Measurements from ENCODE around the gene MEGF9.
A peak's percentile ranks its signal among the peaks of the same experiment; 100 is the strongest.

The MEGF9 gene

DNA sequence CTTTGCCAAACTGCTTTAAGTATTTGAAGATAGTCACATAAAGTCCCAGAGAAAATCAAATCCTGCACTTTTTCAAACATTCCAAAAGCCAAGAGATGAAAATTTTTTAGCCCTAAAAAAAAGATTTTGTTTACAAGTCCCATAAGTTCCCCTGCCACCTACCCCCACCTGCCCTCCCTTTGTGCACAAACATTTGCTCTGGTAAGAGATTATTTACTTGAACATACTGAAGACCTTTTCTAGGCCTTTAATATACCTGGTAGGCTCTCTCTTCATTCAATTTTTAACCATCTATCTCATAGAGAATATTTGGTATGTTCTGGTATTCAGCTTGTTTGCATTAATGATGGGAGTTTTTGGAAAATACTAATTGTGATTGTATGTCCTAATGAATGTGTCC, 50.3 kb downstream of the MEGF9 start:
- Histone ChIP-seq H3K27ac (replicated peaks) (no peak overlapping the region), H3K27me3 (ENCODE audit: insufficient read depth, poor library complexity, severe bottlenecking) (no peaks in the 10 kb centered on the region), H3K4me3 (replicated peaks; ENCODE audit: insufficient read depth, low read length) (no peak overlapping the region)
- TF ChIP-seq REST (IDR thresholded peaks at IDR 0.05; ENCODE audit: insufficient replicate concordance, low read depth) (no peak), GABPA (IDR thresholded peaks at IDR 0.05; ENCODE audit: low read depth) (no peak), SPI1 (IDR thresholded peaks at IDR 0.05; ENCODE audit: borderline replicate concordance, low read depth) (no peak), POLR2AphosphoS5 (IDR thresholded peaks at IDR 0.05; ENCODE audit: low read depth) (no peak)
- TF ChIP-seq, protein P1, sequence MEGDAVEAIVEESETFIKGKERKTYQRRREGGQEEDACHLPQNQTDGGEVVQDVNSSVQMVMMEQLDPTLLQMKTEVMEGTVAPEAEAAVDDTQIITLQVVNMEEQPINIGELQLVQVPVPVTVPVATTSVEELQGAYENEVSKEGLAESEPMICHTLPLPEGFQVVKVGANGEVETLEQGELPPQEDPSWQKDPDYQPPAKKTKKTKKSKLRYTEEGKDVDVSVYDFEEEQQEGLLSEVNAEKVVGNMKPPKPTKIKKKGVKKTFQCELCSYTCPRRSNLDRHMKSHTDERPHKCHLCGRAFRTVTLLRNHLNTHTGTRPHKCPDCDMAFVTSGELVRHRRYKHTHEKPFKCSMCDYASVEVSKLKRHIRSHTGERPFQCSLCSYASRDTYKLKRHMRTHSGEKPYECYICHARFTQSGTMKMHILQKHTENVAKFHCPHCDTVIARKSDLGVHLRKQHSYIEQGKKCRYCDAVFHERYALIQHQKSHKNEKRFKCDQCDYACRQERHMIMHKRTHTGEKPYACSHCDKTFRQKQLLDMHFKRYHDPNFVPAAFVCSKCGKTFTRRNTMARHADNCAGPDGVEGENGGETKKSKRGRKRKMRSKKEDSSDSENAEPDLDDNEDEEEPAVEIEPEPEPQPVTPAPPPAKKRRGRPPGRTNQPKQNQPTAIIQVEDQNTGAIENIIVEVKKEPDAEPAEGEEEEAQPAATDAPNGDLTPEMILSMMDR (IDR thresholded peaks at IDR 0.05; ENCODE audit: insufficient read depth, low read length): no peak
- DNase-seq (ENCODE audit: low read depth in 1 of 2, low spot score in 1 of 2): no peak

DNA sequence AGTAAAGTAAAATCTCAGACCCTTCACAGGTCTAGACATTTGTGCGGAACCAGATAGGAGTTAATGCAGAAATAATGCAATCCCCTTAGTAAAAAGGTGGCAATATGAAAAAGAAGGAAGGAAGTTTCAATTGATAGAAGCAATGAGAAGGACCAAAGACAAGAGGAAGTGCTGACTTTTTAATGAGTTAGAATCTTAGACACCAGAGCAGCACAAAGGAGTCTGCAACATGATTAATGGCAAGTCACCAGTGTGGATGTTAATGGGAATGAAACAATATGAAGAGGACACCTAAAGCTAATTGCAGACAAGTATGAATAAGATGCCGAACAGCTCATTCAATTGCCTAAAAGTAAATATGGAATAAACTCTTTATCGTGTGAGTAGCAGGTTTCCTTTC, 50.9 kb downstream of the MEGF9 start:
- no peak overlapping the region for H3K27ac ChIP-seq (replicated peaks)
- no peaks in the 10 kb centered on the region for H3K27me3 ChIP-seq (ENCODE audit: insufficient read depth, poor library complexity, severe bottlenecking)
- DNase-seq (ENCODE audit: low read depth in 1 of 2, low spot score in 1 of 2): peak in 1 of 2 experiments; percentile 16
- TF ChIP-seq GABPA (IDR thresholded peaks at IDR 0.05; ENCODE audit: low read depth): no peak
- no peak for TF ChIP-seq POLR2AphosphoS5 (IDR thresholded peaks at IDR 0.05; ENCODE audit: low read depth)
- peak; percentile 95 for TF ChIP-seq SPI1 (IDR thresholded peaks at IDR 0.05; ENCODE audit: borderline replicate concordance, low read depth)
- TF ChIP-seq REST (IDR thresholded peaks at IDR 0.05; ENCODE audit: insufficient replicate concordance, low read depth): no peak
- TF ChIP-seq, protein P1 (IDR thresholded peaks at IDR 0.05; ENCODE audit: insufficient read depth, low read length): no peak
- H3K4me3 ChIP-seq (replicated peaks; ENCODE audit: insufficient read depth, low read length): no peak overlapping the region

GRCh38 chr9:120662513-120662912, 51.8 kb downstream of the MEGF9 start:
- Histone ChIP-seq H3K27me3 (ENCODE audit: insufficient read depth, poor library complexity, severe bottlenecking) (no peaks in the 10 kb centered on the region), H3K4me3 (replicated peaks; ENCODE audit: insufficient read depth, low read length) (no peak overlapping the region), H3K27ac (replicated peaks) (no peak overlapping the region)
- no peak for DNase-seq (ENCODE audit: low read depth in 1 of 2, low spot score in 1 of 2)
- no peak for TF ChIP-seq GABPA (IDR thresholded peaks at IDR 0.05; ENCODE audit: low read depth)
- TF ChIP-seq, protein P1 (IDR thresholded peaks at IDR 0.05; ENCODE audit: insufficient read depth, low read length): no peak

DNA sequence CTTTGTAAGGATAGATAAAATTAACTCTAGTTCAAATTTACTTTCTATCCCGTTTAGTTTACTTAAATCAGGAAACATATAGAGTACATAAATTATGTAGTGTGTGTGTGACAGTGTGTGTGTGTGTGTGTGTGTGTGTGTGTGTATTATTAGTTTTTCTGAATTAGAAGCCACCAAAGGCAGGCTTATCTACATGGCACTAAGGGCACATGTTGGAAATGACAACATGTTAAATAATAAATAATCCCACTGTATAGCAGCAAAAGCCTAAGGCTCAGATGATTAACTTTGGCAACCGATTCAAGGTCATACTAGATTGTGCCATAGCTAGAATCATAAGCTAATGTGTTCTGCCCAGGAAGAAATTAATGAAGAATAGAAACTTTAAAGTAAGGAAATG, 54.6 kb downstream of the MEGF9 start:
- no peak for DNase-seq (ENCODE audit: low read depth in 1 of 2, low spot score in 1 of 2)
- no peak overlapping the region for H3K27ac ChIP-seq (replicated peaks)
- H3K4me3 ChIP-seq (replicated peaks; ENCODE audit: insufficient read depth, low read length): no peak overlapping the region
- no peak for TF ChIP-seq POLR2AphosphoS5 (IDR thresholded peaks at IDR 0.05; ENCODE audit: low read depth)
- no peak for TF ChIP-seq SPI1 (IDR thresholded peaks at IDR 0.05; ENCODE audit: borderline replicate concordance, low read depth)
- TF ChIP-seq, protein P1 (IDR thresholded peaks at IDR 0.05; ENCODE audit: insufficient read depth, low read length): no peak
- no peak for TF ChIP-seq GABPA (IDR thresholded peaks at IDR 0.05; ENCODE audit: low read depth)
- TF ChIP-seq REST (IDR thresholded peaks at IDR 0.05; ENCODE audit: insufficient replicate concordance, low read depth): no peak
- no peaks in the 10 kb centered on the region for H3K27me3 ChIP-seq (ENCODE audit: insufficient read depth, poor library complexity, severe bottlenecking)

Data from HL-60 (cell line).